HG02885 (cell line): ENCODE results near the gene RPS15.
"Not testable (repeated sequence)": the region's sequence is repeated elsewhere in the genome, so short reads cannot be mapped to it uniquely, and the experiment has no call there.

Experiments used
- ATAC-seq: cut with Tn5 transposase; IDR thresholded peaks from one replicate; pipeline ENCODE4 v1.9.1; 2021; ENCODE audit warnings: mild to moderate bottlenecking; ENCODE audit not compliant: unreplicated experiment, poor library complexity

RPS15 gene

DNA sequence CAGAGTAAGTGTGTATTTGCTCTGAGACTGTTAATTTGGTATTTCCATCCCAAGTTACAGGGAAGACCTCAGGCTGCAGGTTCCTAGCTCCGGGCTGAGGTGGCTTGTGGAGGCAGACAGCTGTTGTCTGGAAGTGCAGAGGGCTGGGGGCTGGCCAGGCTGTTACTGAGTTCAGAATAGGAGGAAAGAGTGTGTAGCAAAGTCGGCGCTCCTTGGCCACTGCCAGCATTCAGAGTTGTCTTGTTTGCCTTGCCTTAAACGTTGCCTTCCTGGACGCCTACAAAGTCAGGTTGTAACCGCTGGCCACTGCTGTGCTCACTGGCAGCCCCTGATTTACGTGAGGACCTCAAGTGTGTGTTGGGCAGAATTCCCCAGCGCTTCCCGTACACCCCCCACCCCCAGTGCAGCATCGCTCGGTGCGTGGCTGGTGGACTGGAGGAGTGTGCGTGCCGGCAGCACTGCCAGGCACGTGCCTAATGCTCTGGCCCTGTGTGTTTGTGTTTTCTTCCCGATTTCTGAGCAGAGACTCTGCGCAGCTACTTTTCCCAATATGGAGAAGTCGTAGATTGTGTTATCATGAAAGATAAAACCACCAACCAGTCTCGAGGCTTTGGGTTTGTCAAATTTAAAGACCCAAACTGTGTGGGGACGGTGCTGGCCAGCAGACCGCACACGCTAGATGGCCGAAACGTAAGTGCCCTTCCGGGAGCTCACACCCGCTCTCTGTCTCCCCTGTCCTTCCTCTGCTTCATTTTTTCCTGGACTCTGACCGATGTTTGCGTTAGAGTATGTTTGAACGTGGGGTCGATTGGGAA, 20.3 kb upstream of the RPS15 start:
- ATAC-seq: no peak

GRCh38 chr19:1418496-1418775, 19.8 kb upstream of the RPS15 start:
- no peak for ATAC-seq

GRCh38 chr19:1418951-1419738, 19.1 kb upstream of the RPS15 start:
- ATAC-seq: no peak

- not testable (repeated sequence) for ATAC-seq
Observed at GRCh38 chr19:1420085-1420484, 18.1 kb upstream of the RPS15 start.

GRCh38 chr19:1420590-1420989, 17.6 kb upstream of the RPS15 start:
- no peak for ATAC-seq

DNA sequence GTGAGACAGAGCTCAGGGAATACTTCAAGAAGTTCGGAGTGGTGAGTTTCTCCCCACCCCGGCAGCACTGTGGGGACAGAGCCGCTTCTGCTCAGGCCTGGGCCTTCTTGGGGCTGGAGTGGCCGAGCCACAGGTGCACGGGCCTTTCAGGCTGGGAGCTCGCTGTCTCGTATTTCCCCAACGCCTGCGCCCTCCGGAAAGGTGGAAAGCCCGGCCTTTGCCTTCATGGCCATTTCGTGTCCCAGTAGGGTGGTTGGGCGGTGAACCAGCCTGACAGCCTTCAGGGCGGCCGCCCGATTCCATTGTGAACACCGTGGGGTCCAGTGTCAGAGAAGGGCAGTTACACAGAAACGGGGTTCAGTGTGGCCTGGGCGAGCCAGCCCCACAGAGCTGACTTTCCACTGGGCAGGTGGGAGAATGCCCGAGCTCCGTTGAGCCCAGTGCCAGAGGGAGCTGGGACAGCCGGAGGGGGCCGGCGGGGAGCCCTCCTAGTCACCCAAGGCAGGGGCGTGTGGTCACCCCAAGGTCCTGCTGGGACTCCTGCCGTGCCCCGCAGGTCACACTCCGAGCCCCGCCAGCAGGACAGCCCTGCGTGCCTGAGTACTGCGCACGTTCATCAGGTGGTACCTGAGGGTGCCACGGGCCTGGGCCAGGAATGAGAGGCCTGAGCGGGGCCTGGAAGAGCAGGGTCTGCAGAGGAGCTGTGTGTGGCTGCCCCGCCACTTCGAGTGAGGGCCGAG, 16.8 kb upstream of the RPS15 start:
- no peak for ATAC-seq

DNA sequence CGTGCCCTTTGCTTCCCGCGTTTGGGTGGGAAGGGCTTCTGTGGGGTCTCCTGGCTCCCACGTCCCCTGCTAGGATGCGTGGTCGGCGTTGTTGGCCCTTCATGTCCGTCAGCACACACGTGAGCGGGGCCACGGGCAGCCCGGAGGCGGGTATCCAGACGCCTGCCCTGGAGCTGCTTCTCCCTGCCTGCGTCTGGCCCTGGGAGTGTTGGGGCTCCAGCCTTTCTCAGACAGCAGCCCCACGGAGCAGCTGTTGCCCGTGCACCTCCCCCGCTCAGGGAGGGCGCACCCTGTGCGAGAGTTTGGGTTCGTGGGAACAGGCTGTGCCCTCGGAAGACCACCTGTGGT, 16.3 kb upstream of the RPS15 start:
- no peak for ATAC-seq

- ATAC-seq: no peak
Observed at GRCh38 chr19:1422360-1422759, 15.8 kb upstream of the RPS15 start.

- ATAC-seq: no peak
Observed at GRCh38 chr19:1422943-1423342, 15.3 kb upstream of the RPS15 start.

DNA sequence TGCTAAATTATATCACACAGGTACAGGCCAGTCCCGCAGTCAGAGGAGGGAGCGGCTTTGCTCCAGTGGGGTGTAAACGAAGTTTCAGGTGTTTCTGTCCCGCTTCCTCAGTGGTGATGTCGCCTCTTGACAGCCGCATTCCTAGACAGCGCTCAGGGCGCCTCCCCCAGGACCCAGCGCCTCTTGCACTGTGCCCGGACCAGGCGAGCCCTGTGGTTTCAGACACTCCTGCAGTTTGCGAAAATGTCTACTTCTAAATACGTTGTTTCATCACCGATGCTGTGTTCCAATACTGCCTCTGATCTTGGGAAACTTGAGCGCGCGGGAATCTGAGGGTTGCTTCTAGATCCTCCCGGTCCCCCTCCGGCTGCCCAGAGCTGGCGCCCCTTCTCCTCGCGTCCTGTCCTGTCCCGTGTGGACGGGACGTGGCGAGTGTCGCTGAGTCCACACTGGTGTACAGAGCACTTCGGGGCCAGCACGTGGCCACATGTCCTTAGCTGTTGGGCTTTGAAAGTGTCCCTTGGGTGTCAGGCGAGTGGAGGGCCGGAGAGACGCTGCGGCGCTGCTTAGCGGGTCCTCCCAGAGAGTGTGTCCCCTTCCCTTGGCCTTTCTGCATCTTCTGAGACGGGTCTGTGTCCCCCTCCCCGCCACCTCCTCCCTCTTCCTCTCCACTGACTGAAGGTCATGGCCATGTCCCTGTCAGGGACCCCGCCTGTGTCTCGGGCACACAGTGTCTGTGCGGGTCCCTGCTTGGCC, 14.6 kb upstream of the RPS15 start:
- no peak for ATAC-seq

DNA sequence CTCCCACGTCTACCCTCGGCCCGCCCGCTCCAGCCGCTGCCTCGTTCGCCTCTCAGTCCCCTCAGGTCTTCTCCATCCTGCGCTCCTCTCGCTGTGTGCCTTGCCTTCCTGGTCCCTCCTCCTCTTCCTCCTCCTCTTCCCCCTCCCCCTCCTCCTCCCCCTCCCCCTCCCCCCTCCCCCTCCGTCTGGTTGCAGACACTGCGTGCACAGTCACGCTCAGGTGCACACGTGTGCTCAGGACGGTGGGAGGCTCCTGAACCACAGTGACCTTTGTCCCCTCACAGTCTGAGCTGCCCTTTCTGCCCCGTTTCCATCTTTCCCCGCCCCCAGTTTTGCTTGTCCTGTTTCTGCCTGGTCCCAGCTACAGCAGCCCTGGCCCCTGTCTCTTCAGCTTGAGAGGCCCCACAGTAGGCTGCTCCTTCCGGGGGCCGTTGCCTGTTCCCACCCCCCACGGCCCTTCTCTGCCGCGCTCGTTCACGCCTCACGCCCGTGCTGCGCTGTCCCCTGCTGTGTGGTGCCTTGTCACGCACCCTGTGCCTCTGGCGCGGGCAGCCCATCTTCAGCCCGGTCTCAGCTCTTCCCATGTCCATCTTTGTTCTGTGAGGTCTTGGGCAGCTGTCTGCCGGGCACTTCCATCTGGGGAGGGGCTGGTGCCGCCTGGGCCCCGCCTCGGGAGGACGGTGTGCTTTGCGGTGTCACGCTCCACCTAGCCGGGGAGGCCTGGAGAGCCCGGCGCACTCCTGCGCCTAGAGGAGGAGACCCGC, 13.8 kb upstream of the RPS15 start:
- no peak for ATAC-seq

- no peak for ATAC-seq
Observed at GRCh38 chr19:1425102-1425837, 12.9 kb upstream of the RPS15 start.

GRCh38 chr19:1425902-1426301, 12.3 kb upstream of the RPS15 start:
- ATAC-seq: no peak

GRCh38 chr19:1426736-1427135, 11.5 kb upstream of the RPS15 start:
- ATAC-seq: no peak

GRCh38 chr19:1427221-1427920, 10.8 kb upstream of the RPS15 start:
- no peak for ATAC-seq

- ATAC-seq: no peak
Observed at GRCh38 chr19:1428738-1429391, 9.3 kb upstream of the RPS15 start.

DNA sequence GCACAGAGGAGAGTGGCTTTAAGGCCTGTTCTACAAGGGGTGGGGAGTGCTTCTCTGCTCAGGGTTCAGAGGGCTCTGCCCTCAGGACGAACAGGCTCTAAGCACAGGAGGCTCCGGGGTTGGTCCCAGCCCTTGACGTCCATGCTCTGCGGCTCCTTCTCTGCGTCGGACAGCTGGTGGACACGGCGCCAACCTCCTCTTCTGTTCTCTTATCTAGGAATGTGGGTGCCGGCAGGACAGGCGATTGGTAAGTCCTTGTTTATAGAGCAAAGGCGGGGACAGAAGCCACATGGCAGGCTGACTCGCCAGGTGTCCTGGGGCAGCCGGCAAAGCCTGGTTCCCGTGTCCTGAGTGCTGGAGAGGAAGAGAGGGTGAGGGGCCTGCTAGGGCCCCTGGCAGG, 8.4 kb upstream of the RPS15 start:
- no peak for ATAC-seq

DNA sequence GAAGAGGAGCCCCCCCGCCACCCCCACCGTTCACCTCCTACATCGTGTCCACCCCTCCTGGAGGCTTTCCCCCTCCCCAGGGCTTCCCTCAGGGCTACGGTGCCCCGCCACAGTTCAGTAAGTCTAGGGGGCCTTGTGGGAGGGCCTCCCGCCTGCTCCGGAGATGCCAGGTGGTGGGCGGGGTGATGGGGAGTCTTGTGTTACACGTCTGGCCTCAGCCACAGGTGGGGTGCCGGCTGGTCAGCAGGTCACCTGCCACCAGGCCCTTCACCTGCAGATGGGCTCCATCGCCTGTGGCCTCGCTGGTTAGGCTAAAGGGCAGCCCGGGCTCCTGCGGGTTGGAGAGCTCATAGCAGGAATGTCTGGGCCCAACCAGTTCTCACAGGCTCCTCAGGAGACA, 8.0 kb upstream of the RPS15 start:
- no peak for ATAC-seq
